ENCODE data around the gene DDX17. TPM values are rescaled to one million over a fixed set of nuclear protein-coding genes. Genes with fewer than 3 reads are reported as not detected.

Gene DDX17
- total RNA-seq, 1 experiment from 2014 or later, result 354 TPM

GRCh38 chr22:38448945-38449745 is 57.0 kb downstream of the DDX17 start:
- no peak for DNase-seq (ENCODE audit: low read depth)

GRCh38 chr22:38446018-38446601 is 60.0 kb downstream of the DDX17 start:
- no peak for DNase-seq (ENCODE audit: low read depth)

DNA sequence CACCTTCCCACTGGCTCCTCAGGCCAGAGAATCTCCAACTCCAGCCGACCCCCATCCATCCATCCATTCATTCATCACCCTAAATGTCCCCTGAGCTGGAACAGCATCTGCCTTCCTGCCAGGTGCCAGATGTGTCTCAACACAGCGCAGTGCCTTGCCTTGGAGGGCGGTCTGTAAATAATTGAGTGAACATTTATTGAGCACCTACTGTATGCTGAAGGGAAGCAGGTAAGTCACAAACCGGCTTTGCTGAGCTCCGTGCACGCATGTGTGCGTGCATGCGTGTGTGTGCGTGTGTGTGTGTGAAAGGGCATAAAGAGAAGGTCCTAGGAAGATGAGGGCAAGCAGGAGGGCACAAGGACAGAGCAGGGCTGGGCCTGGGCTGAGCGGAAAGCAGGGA is 61.3 kb downstream of the DDX17 start:
- no peak for DNase-seq (ENCODE audit: low read depth)

GRCh38 chr22:38443628-38444521 is 62.2 kb downstream of the DDX17 start:
- DNase-seq (ENCODE audit: low read depth), result no peak

DNA sequence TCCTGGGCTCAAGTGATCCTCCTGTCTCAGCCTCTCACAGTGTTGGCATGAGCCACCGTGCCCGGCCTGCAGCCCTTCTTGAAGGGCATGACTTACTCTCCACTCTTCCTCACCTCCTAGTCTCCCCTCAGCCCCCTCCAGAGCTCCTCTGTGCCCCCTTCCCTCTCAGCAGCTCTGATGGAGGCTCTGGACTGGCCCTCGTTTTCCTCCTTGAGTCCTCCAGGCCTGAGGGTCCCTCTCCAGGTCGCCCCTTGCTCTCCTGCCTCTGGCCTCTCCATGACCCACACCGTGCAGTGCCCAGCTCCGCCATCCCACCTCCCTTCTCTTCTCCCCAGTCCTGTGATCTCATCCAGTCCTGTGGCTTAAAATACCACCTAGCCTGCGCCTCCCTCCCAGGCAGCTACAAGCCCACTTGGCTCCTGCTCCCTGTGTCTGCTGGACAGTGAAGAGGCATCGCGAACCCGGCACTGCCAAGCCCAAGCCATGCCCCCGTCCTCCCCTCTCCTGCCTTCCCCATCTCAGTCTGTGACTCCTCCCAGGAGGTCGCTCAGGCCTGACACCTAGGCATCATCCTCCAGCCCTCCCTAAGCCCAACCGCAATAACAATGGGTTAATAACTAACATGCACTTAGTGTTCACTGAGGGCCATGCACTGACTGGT is 63.0 kb downstream of the DDX17 start:
- no peak for DNase-seq (ENCODE audit: low read depth)

DNA sequence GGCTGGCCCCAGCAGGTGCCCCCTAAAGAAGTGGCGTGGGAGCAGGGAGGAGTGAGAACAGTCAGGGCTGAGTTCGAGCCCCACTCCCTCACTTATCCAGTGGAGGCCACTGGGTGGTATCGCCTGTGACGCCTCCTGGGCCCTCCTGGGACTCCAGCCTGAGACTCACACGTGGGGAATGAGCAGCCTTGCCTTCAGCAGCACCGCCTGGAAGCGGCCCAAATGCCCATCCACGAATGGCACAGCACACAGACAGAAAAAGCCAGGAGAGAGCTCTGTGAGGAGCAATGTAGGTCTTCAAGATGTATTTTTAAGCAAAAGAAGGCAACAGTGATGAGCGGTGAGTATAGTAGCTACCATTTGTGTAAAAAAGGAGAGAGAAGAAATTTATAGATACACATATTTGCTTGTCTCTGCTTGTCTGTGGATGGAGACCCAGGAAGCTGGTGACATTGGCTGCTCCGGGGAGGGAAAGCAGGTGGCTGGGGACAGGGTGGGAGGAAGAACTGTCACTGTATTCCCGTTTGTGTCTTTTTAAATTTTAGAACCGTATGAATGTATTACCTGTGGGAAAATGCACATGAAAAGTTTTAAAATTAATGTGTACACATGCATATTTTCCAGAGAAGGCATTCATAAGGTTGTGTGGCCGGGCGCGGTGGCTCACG is 64.4 kb downstream of the DDX17 start:
- DNase-seq (ENCODE audit: low read depth), result no peak

- DNase-seq (ENCODE audit: low read depth), result no peak
These were observed 65.3 kb downstream of the DDX17 start for GRCh38 chr22:38440747-38441350.

DNA sequence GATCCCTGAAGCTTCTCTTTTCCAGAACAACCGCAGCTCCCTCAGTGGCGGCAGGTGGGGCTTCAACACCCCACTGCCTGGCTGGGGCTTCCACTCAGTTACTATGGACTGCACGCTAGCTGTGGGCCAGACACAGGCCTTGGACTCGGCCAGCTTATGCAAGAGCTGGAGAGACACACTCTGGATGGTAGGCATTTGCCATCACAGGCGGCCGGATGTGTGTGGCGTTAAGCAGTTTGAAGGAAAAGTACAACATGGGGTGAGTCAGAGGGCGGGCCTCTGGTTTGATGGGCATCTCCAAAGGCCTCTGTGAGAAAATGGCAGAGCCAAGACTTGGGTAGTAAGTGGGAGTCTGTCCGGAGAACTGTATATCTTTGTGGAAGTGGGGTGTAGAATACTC is 68.7 kb downstream of the DDX17 start:
- DNase-seq (ENCODE audit: low read depth), result peak; percentile 16

DNA sequence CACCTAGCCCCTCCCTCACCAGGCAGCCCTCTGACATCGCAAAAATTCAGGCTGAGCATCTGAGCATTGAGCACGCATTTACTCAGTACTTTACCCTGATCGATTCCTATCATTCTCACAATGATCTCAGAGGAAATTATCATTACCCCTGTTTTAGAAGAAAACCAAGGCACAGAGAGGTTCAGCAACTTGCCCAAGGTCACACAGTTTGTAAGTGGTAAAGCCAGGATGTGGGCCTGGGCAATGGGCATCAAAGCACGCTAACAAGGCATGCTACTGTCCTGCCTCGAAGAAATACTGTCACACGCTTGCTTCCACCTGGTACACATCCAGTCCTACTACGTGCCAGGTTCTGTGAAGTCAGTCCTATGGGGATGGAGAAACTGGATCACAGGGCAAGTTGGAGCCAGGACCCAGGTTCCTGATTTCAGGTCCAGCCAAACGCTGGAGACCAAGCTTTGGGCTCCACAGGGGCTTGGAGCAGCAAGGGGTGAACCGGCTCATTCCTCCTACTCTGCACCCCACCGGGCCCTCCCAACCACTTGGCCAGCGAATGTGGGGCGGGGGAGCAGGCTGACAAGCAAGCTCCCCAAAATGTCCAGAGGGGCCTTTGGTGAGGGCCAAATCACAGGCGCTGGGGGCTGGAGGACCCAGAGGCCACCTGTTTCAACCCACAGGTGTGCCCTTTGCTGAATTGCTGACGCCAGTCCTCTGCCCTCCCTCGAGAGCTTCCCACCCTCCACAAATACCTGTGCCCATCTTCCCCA is 69.3 kb downstream of the DDX17 start:
- DNase-seq (ENCODE audit: low read depth), result no peak

GRCh38 chr22:38435965-38436364 is 70.1 kb downstream of the DDX17 start:
- no peak for DNase-seq (ENCODE audit: low read depth)

DNA sequence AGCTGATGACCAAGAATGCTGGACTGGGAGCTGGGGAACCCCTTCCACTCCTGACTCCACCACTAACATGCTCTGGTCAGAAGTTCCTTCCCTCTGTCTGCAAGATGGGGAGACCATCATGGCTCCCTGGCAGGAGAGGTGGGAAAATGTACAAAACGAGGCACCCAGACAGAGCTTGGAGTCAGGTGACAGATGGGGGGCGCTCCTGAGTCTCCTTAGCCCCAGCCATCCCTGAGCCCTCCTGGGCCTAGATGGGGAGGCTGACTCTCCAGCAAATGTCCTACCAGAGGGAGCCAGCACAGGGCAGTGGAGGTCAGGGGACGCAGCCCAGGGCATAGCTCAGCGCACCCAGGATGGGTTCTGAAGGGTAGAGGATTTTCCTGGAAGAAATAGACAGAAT is 71.1 kb downstream of the DDX17 start:
- DNase-seq (ENCODE audit: low read depth), result no peak

DNA sequence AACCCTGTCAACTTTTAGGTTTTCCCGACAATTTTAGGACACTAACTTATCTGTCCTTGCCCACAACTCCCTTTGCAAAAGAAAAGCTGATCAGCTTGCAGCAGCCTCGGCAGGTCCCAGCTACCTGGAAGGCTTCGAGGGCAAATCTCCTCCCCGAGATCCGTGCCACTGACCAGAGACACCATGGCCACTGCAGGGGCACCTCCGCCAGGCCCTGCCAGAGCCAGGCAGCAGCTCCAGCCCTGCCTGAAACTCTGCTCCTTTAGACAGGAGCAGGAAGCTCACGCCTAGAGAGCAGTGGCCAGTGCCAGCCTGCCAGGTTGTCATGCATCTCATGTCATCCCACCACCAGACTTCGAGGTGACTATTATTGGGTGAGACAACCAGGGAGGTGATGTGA is 72.2 kb downstream of the DDX17 start:
- DNase-seq (ENCODE audit: low read depth), result no peak

Other genes with a start within 250 kb of the DDX17 start
- 33.0 and 34.7 TPM in 2 replicates for gene TMEM184B, start 233.3 kb downstream of the DDX17 start, total RNA-seq (2014; rRNA removed; shearing (Covaris generic))
- gene CSNK1E, start 188.9 kb downstream of the DDX17 start, total RNA-seq (2014; rRNA removed; shearing (Covaris generic)), result 68.1 and 82.1 TPM in 2 replicates
- gene KCNJ4, start 51.1 kb downstream of the DDX17 start, total RNA-seq (2014; rRNA removed; shearing (Covaris generic)), result under 0.01 TPM in 1 of 2 replicates, not detected in the other
- gene KDELR3, start 38.2 kb downstream of the DDX17 start, total RNA-seq (2014; rRNA removed; shearing (Covaris generic)), result 75.3 and 82.1 TPM in 2 replicates
- 0.12 and 0.20 TPM in 2 replicates for gene DMC1, start 63.9 kb upstream of the DDX17 start, total RNA-seq (2014; rRNA removed; shearing (Covaris generic))
- gene FAM227A, start 150.1 kb upstream of the DDX17 start, total RNA-seq (2014; rRNA removed; shearing (Covaris generic)), result 1.3 and 2.3 TPM in 2 replicates
- gene CBY1, start 150.3 kb upstream of the DDX17 start, total RNA-seq (2014; rRNA removed; shearing (Covaris generic)), result 14.1 and 19.7 TPM in 2 replicates
- 56.5 and 61.2 TPM in 2 replicates for gene TOMM22, start 175.6 kb upstream of the DDX17 start, total RNA-seq (2014; rRNA removed; shearing (Covaris generic))
- gene JOSD1, start 194.6 kb upstream of the DDX17 start, total RNA-seq (2014; rRNA removed; shearing (Covaris generic)), result 46.5 and 62.0 TPM in 2 replicates
- 15.6 and 16.3 TPM in 2 replicates for gene GTPBP1, start 199.6 kb upstream of the DDX17 start, total RNA-seq (2014; rRNA removed; shearing (Covaris generic))
- gene SUN2, start 249.7 kb upstream of the DDX17 start, total RNA-seq (2014; rRNA removed; shearing (Covaris generic)), result 47.8 and 69.2 TPM in 2 replicates